Fibroblast of skin of back (primary cell): ENCODE measurements around the gene C1QTNF1.
"Not testable (repeated sequence)": the region's sequence is repeated elsewhere in the genome, so short reads cannot be mapped to it uniquely, and the experiment has no call there.

ENCODE experiments used
- DNase-seq: peaks from one replicate; pipeline ENCODE4 v3.0.0-alpha.2; 2013

Gene C1QTNF1

DNA sequence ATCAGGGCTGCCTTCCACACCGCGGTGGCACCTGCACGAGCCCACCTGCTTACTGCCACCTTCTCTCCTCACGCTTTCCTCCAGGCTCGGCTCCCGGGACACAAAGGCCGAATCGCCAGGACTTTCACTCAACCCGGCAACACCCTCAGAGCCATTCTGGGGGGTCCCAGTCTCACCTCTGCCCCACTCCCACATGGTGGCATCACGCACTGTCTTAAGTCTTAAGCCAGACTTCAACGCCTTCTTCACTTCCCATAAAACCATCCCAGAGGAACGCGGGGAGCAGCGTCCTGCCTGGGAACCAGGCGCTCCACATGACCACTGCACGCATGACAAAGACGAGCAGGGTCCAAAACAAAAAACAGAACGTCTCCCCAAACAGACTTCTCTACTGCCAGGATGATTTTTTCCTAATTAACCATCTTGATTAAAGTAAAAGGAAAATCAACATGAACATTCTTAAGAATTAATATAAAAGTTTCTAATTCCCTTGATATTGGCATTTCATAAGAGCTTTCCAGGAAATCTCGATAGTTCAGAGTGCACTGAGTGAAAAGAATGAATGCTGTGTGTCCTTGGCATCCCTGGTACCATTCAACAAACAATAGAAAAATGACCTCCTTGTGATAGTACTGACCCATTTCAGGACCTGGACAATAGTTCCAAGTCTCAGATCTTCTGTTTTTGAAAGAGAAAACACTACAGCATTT is 17.0 kb upstream of the C1QTNF1 start:
- DNase-seq: no peak

DNA sequence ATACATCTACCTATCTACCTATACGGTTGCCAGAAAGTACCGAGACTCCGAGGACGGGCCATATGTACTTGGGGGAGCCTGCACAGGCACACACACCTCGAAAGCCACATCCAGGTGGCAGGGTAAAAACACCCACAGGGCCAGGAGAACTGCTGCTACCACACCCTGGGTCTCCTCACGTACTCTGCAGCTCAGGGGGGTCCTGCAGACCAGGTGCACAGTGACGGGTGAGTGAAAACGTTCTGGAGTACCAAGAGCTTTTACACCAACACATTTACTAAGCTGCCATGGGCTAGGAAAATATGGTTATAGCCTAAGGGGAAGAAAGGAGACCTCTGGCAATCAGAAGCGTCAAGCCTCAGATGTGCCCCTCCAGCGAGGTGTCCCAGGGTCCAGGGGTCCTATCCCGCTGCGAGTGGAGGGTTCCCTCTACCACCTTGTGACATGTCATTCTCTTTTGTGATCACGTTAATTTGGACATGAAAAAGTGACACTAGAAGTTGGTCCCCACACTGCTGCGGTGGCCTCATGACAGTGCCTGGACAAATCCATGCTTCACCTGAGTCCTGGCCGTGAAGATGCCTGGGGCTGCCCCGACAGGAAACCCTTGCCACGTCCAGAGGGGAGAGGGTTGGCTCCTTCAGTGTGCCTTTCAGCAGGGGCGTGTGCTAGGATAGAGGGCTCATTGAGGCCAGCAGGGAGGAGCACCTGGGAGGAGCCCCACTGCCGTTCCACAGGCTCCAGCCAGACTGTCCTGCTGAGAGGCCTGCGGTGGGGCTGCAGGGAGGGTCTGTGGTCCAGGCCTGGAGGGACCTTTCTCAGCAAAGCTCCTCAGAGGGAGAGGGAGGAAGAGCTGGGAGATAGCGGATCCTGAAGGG is 16.2 kb upstream of the C1QTNF1 start:
- no peak for DNase-seq

DNA sequence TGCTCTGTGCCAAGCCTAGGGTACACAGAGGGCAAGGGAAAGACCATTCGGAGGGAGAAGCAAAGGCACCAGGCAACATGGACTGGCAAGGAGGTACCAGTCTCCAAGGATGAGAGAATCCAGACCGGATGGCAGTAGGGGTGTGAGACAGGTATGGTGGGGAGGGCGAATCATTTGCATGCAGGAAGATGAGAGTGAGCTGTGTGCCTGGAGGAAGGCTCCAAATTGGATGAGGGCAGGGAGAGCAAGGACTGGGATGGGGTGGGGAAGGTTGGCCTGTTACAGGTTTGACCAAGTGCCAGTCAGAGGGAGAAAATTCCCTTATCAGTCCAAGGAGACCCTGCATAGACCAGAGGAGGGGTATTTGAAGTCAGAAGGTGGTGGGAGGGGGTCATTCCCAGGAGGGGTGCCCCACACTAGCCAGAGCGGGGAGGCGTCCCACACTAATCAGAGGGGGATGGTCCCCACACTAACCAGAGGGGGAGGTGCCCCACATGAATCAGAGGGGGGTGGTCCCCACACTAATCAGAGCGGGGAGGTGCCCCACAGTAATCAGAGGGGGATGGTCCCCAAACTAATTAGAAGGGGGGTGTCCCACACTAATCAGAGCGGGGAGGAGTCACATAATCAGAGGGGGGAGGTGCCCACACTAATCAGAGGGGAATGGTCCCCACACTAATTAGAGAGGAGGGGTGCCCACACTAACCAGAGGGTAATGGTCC is 15.1 kb upstream of the C1QTNF1 start:
- DNase-seq: no peak

DNA sequence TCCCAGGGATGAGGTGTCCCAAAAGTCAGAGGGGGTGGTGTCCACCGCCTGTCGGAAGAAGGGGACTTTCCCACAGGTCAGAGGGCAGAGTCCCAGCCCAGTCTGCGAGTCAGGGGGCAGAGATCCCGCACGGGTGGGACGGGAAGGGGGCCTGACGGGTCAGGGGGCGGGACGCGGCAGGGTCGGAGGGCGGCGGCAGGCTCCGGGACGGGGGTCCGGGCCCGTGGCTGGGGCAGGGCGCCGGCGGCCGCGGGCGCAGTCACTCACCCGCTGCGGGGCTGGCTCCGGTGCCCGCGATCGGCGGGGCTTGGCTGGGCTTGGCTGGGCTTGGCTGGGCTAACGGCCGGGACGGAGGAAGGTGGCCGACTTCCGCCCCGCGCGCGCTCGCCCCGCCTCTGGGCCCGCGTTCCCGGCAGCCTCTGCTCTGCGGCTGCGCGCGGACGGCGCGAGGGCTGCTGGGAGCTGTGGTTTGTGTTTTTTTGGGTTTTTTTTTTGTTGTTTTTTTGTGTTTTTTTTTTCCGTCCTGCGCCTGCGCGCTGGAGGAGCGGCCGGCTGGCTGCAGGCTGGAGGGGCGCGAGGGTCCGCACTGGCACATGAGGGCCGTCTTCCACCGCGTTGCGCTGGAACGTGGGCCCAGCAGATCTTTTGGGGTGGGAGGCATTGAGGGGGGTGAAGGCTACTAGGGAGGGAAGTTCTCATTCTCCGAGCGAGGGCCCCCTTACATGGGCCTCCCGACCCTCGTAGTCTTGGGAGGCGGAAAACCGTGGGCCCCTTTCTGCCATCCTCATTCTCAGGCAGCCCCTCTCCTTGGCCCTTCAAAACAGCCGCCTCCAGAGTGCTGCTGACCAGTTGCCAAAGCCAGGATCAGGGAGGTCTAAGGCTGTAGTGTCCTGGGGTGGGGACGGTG is 14.3 kb upstream of the C1QTNF1 start, which contains the start of gene CANT1:
Gene CANT1 (minus strand): TSS at position 368 of the 907 bp plus-strand sequence. CDS start 12,142 bp downstream, outside the sequence.
- peak; percentile 85 for DNase-seq

DNA sequence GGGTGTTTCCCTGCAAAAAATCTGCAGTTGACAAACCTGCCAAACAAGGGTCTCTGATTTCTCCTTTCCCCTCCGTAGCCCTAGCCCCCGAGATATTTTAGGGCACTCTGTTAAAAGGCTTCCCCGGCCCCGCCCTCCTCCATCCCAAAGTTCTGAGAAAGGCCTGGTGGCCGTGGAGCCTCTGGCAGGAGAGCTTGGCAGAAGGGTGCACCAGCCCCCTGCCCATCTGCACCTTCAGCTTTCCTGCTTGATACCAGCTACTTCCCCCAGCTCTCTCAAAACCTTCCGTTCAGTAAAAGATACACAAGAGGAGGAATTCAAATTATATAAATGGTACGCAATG is 13.7 kb upstream of the C1QTNF1 start:
- no peak for DNase-seq

DNA sequence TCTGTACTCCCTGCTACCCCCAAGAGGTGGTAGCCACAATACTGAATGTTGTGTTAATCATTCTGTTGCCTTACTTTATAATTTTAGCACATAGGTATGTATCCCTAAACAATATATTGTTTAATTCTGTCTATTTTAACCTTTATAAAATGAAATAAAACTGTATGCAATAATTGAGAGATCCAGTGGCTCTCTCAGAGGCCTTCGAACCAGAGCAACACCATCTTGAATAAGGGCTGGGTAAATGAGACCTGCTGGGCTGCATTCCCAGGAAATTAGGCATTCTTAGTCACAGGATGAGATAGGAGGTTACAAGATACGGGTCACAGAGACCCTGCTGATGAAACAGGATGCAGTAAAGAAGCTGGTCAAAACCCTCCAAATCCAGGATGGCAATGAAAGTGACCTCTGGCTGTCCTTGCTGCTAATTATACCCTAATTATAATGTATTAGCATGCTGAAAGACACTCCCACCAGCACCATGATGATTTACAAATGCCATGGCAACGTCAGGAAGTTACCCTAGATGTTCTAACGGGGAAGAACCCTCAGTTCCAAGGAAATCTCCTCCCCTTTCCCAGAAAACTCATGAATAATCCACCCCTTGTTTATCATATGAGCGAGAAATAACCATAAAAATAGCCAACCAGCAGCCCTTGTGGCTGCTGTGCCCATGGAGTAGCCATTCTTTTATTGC is 12.4 kb upstream of the C1QTNF1 start:
- DNase-seq: peak; percentile 70

DNA sequence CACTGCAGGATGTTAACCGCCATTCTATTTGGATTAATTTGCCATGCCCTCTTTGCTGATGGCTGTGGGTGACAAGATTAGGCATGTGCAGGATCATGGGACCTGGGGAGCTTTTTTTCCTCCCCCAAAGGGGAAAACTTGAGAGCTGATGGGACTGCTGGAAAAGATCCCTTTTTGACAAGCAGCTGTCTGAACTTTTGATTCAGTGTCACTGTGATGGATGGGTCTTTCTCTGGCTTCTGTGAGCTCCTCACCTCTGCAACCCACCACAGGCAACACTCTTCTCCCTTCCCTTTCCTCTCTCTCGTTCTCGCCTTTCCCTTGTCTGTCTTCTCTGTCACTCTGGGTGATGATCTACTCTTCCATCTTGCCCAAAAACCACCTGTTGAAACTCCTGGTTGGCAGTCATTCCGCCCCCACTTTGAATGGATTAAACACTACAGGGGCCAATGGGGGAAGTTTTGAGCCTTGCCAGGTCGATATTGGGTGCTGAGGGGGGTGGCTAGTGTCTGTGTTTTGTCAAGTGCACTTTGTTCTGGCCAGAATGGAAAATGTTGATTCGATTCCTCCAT is 11.3 kb upstream of the C1QTNF1 start:
- no peak for DNase-seq

DNA sequence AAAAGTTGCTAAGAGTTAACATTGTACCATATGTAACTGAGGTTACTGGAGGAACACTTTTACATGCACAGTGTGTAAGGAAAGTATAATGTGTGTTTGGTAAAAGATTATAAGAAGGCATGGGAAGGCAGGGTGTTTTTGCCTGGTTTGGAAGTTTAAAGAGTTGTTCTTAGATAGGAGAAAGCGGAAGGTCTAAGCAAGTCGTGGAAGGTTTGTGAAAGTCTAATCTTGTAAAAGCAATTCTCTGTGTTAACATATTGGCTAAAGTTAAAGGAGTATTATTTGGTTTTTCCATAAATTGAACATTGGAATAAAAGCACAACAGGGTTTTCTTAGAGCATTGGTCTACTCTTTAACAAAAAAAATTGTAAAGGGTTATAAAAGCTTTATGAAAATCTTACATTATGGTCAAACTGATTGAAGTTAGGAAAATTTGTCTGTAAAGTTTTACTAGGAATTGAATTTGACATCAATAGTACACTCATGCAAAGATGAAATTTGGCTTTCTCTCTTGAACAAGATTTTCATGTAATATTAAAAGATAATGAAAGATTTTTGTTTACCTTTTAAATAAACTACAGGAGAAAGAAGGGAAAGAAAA is 9.7 kb upstream of the C1QTNF1 start:
- no peak for DNase-seq

DNA sequence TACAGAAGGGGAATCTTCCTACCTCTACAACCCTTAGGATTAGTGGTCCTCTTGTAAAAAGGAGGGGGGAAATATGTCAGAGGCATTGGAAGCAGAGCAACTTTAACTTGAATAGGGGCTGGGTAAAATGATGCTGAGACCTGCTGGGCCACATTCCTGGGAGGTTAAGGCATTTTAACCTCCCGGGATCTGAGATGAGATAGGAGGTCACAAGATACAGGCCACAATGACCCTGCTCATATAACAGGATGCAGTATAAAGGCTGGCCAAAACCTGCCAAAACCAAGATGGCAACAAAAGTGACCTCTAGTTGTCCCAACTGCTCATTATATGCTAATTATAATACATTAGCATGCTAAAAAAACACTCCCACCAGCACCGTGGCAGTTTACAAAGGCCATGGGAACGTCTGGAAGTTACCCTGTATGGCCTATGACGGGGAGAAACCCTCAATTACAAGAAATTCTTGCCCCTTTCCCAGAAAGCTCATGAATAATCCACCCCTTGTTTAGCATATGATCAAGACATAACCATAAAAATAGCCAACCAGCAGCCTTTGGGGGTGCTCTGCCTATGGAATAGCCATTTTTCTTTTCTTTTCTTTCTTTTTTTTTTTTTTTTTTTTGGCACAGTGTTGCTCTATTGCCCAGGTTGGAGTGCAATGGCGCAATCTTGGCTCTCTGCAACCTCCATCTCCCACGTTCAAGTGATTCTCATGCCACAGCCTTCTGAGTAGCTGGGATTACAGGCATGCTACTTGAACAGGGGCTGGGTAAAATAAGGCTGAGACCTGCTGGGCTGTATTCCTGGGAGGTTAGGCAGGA is 6.2 kb upstream of the C1QTNF1 start:
- DNase-seq: no peak

DNA sequence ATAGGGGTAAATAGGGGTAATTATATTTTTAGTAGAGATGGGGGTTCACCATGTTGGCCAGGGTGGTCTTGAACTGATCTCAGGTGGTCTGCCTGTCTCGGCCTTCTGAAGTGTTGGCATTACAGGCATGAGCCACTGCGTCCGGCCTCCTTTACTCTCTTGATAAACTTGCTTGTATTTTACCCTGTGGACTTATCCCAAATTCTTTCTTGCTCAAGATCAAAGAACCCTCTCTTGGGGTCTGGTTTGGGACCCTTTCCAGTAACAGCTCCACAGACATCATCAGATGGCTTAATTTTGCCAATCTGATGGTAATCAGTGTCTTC is 5.6 kb upstream of the C1QTNF1 start:
- no peak for DNase-seq

DNA sequence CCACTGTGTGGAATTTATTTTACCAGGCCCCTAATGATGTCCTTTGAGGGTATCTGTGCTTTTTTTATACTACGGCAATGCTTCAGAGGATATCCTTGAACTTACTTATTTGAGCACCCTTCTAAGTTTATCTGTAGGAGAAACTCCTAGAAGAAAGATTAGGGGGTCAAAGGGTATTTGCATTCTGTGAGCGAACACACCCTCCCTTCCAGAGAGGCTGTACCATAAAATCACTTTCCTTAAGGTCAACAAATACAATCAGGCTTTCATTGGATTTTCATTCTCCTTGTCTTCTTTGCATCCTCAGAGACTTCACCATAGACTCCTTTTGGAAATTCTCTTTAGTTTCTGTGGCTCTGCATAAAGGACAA is 4.7 kb upstream of the C1QTNF1 start:
- DNase-seq: no peak

DNA sequence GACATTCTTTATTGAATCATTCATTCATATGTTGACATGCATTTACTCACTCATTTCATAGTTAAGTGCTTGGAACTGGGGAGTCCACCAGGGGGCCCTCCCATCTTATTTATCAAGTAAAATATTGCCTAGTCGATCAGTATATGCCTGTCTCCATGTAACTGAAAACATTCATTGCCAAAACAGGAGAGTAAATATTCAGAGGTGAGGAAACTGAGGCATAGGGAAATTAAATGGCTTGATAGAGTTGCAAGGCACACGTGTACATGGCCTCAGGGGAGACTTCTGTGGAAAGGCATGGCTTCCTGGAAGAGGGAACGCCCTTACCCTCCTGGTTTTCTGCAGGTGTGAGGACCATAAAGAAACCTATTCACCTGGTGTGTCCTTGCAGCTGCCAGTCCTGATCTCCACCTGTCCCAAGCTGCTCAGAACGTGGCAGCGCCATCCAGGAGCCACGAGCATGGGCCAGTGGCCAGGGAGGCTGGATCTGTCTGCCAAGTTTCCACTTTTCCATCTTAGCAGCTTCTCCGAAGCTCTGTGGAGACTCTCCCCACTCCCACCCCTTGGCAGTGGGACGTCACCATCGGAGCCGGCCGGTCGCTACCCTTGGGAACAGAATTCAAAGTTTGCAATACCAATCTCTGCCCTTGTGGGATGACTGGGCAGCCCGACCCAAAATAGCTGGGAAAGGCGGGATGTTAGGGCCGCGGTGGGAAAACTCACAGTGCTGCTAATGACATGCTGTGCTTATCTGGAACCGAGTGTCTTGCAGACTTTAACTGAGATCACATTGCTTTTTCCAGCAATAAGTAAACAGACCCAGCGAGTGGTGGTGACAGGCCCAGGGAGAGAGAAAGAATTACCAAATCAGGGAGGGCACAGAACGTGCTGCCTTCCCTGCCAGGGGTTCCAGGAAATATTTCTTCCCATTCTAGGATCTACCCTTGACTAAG is 4.1 kb upstream of the C1QTNF1 start:
- DNase-seq: peak; percentile 67

DNA sequence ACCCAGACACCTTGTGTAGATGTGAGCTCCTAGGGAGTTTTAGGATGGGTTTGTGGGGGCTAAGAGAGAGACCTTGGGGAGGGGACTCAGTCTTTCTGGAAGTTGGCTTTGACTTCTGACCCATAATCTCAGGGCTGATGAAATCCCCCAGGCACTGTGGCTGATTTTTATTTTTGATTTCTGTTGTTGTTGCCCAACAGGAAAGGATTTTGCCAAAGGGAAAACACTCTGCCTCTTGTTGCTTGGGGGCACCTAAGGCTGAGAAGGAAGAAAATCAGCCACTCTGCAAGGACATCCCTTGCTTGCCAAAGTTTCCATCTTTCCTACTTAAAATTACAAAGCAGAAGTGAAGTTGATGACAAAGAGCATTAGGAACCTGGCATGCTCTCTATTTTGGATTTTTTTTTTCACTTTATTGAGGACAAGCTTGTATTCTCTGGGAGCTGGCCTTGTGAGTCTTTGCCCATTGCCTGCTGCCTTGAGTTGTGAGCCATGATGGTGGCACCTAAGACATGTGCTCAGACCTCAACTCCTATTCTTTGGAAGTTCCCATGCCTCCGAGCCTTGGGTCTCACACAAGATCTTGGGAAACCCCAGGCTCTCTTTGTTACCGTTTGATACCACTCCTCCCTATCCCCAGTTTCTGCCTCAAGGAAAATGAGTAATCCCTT is 3.2 kb upstream of the C1QTNF1 start:
- DNase-seq: no peak

DNA sequence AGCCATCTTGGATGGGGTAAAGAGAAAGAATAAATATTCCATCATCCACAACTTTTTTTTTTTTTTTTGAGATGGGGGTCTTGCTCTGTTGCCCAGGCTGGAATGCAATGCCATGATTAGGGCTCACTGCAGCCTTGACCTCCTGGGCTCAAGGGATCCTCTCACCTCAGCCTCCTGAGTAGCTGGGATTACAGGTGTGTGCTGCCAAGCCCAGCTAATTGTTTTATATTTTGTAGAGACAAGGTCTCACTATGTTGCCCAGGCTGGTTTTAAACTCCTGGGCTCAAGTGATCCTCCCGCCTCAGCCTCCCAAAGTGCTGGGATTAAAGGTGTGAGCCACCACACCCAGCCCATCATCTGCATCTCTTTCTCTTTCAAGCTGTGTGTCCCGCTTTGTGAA is 2.0 kb upstream of the C1QTNF1 start:
- DNase-seq: not testable (repeated sequence)

DNA sequence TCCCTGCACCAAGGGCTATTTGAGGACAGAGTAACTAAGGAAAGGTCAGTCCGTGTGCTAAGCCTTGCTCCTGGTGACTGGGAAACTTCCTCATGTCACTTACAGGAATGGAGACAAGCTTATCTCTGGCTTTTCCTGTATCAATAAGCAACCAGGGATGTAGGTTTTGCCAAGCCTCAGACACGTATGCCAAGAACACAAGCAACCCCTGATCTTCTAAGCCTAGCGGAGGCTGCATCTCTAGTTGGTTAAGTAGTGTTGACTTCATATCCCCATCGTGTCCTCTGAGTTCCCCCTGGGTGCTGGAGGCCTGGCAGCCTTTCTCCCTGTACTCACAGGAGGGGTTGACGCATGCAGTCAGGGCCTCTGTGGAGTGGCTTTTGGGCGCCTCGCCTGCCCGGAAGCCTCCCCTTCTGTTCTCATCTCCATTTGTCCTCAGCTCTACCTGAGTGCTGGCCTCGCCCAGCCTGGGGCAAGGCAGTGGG is 1.4 kb upstream of the C1QTNF1 start:
- DNase-seq: no peak

DNA sequence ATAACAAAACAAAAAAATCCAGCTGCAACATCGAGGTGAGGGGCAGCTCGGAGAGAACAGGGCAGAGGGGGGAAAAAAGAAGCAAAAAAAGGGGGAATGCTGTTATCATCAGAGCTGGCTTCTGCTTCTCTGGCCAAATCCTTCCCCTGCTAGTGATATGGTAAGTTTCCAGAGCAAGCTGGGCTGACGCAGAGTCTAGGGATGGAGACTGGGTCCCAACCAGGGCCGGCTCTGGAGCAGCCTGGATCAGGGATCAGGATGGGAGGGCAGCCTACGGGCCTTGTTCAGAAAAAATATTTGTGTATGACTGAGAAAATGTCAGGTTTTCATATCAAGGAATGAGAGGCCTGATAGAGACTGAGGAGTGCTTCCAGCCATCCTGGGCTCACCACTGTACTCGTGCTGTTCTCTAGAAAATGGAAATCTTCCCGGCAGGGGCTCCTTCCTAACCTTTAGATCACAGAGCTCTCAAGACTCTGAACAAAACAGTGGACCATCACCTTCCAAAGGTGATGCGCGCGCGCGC is 726 bp upstream of the C1QTNF1 start:
- DNase-seq: no peak

DNA sequence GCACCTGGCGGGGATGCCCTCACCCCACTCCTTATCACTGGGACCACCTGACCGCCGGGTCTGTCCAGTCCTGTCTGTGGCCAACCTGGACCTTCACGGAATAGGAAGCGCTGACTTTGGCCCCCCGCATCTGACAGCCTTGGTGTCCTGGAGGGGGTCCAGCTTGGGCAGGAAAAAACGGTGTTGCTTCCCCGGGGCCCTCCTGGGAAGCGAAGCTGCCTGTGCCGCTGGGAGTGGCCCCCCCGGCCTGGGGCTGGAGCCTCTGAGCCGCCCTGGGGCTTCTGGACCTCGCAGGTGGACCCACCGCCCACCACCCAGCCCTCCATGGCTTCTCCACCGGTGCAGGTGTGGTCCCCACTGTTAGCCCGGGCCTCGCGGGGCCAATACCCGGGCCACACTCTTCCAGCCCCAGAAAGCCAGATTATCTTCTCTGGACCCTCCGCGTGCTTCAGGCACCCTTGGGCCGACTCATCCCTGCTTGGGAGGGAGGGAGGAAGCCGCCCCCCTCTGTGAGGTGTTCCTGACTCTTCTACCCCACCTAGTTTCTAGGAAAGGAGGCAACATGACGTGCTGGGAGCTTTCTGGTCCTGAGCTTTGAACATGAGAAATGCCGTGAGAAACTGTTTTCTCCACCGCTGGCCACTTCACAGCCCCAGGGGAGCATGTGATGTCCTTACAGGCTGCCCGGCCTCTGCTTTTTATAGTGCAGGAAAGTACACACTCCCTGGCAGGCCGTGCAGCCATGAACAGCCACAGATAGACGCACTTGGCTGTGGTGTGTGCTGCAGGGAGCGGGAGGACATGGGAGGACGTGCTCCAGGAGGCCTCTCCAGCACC is 1.1 kb downstream of the C1QTNF1 start:
- no peak for DNase-seq
